Stimulated activated CD8-positive, alpha-beta memory T cell treated with anti-CD3 and anti-CD28 coated beads, Interleukin-12 subunit alpha, Interleukin-12 subunit beta, amount 100 ng/mL, for 24 hours (primary cell): ENCODE measurements around the gene IL31.

Experiments used
- DNase-seq: peaks from one replicate; pipeline ENCODE4 v3.0.0-alpha.2; 2020; ENCODE audit errors: extremely low read depth

Gene IL31

DNA sequence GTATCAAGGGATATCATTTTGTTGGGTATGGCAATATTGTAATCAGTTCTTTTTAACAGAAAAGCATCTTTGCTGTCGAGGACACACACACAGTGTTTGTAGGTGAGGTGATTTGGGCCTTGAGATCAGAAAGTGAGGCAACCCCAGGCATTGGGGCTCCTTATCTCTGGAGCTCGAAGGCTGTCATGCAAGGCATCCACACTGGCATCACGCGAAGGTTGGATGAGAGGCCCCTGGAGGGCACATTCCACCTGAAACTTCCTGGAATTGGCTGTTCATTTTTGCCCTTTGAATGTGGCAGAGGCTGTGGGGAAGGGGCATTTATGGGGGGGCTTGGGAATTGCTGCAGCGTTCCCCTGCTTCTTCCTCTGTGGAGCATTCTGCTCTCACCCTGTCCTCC lies 45.5 kb downstream of the IL31 start:
- DNase-seq = no peak

DNA sequence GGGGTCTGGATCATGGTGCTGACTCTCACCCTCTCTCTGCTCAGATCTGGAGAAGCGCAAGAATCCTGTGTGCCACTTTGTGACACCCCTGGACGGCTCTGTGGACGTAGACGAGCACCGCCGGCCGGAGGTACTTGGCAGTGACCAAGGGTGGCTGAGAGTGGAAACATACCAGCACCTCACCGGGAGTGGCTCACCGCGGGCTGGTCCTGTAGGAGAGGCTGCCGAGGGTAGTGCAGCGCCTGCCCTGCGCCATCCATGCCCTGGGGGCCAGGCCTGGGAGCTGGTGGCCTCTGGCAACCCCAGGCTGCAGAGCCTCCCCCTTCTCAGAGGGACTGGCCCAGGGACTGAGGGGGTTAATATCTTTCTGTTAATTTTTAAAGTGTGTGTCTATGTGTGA lies 46.2 kb downstream of the IL31 start:
- DNase-seq = no peak

DNA sequence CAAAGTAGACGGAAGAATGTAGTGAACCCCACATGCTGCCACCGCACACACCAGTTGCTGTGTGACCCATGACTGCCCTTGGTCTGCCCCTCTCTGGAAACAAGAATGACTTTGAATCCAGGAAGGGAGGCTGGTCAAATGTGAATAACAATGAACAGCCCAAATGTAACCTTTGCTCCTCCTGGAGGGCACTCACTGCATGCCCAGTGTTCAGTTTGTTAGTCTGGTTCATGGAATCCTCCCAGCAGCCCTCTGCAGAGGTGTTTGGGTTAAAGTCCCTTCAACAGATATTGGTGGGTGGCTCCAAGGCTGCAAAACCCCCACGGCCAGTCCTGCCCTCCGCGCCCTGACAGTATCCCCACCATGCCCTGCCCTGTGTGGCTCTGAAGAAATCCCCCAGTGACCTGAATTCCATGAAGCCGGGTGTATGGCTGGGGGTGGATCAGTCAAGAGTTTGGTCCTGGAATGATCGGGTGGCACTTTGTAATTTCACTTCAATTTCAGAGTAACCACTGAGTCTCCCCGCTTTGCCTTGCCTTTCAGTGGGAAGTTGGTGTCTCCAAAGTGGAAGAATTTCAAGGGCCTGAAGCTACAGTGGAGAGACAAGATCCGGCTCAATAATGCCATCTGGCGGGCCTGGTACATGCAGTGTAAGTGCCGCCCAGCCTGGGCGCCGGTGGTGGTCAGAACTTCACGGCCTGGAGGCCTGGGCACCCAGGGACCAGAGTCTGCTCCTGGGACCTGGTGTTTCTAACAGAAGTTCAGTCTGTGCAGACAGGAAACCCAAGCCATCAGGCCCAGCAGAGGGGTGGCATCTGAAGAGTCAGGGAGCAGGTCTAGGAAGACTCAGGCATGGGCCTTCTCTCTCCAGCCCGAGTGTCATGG lies 47.1 kb downstream of the IL31 start:
- no peak for DNase-seq

DNA sequence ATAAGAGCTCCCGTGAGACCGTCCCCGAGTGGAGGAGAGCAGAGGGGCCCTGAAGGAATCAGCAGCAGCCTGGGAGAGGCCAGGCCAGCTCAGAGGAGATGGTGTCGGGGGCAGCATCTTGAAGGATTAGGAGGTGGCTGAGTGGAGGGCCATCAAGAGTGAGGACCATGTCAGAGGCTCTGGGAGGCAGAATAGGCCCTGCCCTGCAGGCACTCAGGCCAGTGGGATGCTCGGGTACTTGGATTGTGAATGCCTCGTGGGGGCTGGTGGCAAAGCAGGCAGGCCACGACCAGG lies 47.7 kb downstream of the IL31 start:
- DNase-seq = no peak

GRCh38 chr12:122125452-122126341 lies 48.3 kb downstream of the IL31 start:
- DNase-seq = no peak

- no peak for DNase-seq
Measured at GRCh38 chr12:122124370-122124769, 49.7 kb downstream of the IL31 start.

DNA sequence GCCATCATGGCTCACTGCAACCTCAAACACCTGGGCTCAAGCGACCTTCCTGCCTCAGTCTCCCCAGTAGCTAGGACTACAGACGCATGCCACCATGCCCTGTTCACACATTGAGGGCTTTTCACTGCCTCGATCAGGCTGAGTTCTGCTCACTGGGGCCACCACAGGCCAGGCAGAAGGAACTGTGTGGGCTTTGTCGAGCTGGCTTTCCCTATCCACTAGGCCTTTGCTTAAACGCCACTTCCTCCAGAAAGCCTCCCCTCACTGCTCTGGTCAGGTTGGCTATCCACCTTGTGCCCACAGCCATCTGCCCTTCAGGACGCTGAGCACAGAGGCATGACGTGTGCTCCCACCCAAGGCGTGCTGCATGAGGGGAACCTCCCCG lies 50.3 kb downstream of the IL31 start:
- DNase-seq = no peak

GRCh38 chr12:122123051-122123760 lies 50.8 kb downstream of the IL31 start:
- no peak for DNase-seq
